Large intestine (tissue), 3 donors: ENCODE measurements around the gene NEGR1. TPM values are rescaled to one million over a fixed set of nuclear protein-coding genes. Genes with fewer than 3 reads are reported as not detected.

ENCODE experiments used
- DNase-seq, 2 donors: peaks; one replicate each; pipeline versions ENCODE4 v3.0.0 to v3.0.0-alpha.2; 2013
- H3K27ac ChIP-seq: one replicate; pipeline ENCODE4 v1.5.1; 2013; ENCODE audit warnings: low read length
- H3K27me3 ChIP-seq: 2 replicates; pipeline ENCODE4 v1.6.1; 2013; ENCODE audit warnings: low read length; ENCODE audit not compliant: control insufficient read depth, insufficient read depth
- H3K36me3 ChIP-seq: 2 replicates; pipeline ENCODE4 v1.6.1; 2013; ENCODE audit warnings: low read length; ENCODE audit not compliant: control insufficient read depth, insufficient read depth
- H3K4me1 ChIP-seq: one replicate; pipeline ENCODE4 v1.6.1; 2013; ENCODE audit warnings: low read length; ENCODE audit not compliant: control insufficient read depth, insufficient read depth
- H3K4me3 ChIP-seq: one replicate; pipeline ENCODE4 v1.5.1; 2013; ENCODE audit warnings: low read length
- H3K9me3 ChIP-seq: one replicate; pipeline ENCODE4 v1.6.1; 2013; ENCODE audit warnings: mild to moderate bottlenecking, low read depth, low read length, moderate library complexity; ENCODE audit not compliant: control insufficient read depth
- WGBS: methylation state at CpG from one replicate; pipeline ENCODE4 v1.1.5; 2013; ENCODE audit warnings: low lambda C conversion rate; ENCODE audit not compliant: insufficient coverage; 5-methylcytosine and 5-hydroxymethylcytosine counted together
- polyA plus RNA-seq: library from polyadenylated mRNA; unstranded; fragments of 120-200 nt; gene quantifications from one replicate; pipeline ENCODE4 v1.2.1, GENCODE V29; 2013

NEGR1 gene
- polyA plus RNA-seq, 1 donor = 9.9 TPM

DNA sequence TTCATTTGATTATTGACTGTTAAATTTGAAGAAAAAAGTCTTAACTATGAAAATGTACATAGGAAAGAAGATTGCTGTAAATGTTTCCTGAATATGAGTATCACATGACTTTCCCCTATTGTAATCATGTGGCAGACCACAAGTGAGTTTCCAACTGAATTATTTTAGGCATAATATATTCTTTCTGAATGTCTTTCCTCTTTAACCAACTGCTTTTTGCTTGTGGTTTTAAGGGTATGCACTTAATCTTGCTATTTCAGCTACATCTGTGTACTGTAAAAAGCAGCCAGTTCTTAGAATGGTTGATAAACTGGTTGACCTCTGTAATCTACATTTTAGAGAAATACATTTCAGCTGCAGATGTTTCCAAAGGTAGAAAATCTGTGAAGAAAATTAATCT lies 400.7 kb downstream of the NEGR1 start:
- Histone ChIP-seq H3K36me3 (no peaks in the 10 kb centered on the region), H3K27ac (no peak overlapping the region), H3K9me3 (no peaks in the 10 kb centered on the region), H3K27me3 (no peaks in the 10 kb centered on the region), H3K4me3 (no peak overlapping the region), H3K4me1 (no peaks in the 10 kb centered on the region)
- DNase-seq = no peak

DNA sequence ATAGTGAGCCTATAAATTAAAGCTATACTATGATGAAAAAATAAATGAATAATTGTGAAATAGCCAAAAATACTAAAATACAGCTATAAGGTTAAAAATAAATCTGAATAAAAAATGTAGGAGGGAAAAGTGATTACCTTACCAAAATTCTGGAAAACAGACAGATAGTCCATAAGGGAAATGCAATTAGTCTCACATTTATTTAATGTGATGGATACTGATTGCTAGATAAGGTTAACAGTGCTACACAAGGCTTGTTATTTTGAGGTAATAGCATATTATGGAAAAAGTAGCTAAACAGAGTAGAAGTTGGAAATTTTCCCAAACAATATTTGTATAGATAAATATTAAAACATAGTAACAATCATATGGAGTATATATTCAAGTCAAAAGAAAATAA lies 413.0 kb downstream of the NEGR1 start:
- Histone ChIP-seq H3K27me3 (no peaks in the 10 kb centered on the region), H3K9me3 (no peaks in the 10 kb centered on the region), H3K36me3 (no peaks in the 10 kb centered on the region), H3K4me1 (no peaks in the 10 kb centered on the region), H3K27ac (no peak overlapping the region), H3K4me3 (no peak overlapping the region)
- no peak for DNase-seq

DNA sequence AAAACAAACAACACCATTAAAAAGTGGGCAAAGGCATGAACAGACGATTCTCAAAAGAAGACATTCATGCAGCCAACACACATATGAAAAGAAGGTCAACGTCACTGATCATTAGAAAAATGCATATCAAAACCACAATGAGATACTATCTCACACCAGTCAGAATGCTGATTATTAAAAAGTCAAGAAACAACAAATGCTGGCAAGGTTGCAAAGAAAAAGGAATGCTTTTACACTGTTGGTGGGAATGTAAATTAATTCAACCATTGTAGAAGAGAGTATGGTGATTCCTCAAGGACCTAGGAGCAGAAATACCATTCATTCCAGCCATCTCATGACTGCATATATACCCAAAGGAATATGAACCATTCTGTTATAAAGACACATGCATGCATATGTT lies 419.6 kb downstream of the NEGR1 start:
- DNase-seq = no peak
- Histone ChIP-seq H3K36me3 (no peaks in the 10 kb centered on the region), H3K4me3 (no peak overlapping the region), H3K27ac (no peak overlapping the region), H3K9me3 (no peaks in the 10 kb centered on the region), H3K27me3 (no peaks in the 10 kb centered on the region), H3K4me1 (no peaks in the 10 kb centered on the region)
- 100% methylated on average over 1 of the region's 2 CpGs for WGBS

DNA sequence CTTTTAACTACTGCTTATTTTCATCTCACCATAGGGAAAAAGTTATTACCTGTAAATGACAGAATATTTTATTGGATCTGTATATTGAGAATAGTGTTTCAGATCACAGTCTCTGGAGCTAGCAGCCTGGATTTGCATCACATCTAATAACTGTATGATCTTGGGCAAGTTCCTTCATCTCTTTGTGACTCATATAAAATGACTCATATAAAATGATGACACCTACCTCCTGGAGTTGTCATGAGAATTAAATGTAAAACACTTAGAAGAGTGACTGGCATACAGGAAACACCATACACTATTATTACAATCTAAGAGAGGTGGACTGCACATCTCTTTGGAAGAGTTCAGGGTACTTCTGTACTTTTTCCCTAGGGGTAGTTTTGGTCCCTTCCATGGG lies 421.3 kb downstream of the NEGR1 start:
- DNase-seq = no peak
- no peaks in the 10 kb centered on the region for H3K27me3 ChIP-seq
- no peaks in the 10 kb centered on the region for H3K4me1 ChIP-seq
- no peak overlapping the region for H3K4me3 ChIP-seq
- no peaks in the 10 kb centered on the region for H3K36me3 ChIP-seq
- no peak overlapping the region for H3K27ac ChIP-seq
- no peaks in the 10 kb centered on the region for H3K9me3 ChIP-seq

DNA sequence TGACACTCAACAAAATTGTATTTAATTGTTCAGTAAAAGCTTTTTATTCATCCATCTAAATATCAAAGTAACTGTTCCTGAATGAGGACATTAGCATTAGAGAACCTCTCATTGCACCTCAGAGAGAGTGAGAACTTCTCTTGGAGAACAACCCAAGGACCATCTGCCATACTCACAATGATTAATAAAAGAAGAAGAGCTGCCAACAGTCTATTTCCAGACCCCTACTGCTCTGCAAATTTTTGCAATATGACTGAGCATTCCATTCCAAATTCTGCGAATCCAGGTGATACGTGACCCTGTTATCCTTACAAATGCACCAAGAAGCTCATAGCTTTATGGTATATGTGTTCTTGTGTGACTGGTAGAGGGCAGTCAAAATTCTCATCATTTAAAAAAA lies 422.5 kb downstream of the NEGR1 start:
- no peak overlapping the region for H3K4me3 ChIP-seq
- H3K4me1 ChIP-seq = no peaks in the 10 kb centered on the region
- no peaks in the 10 kb centered on the region for H3K27me3 ChIP-seq
- no peak overlapping the region for H3K27ac ChIP-seq
- DNase-seq = no peak
- H3K9me3 ChIP-seq = no peaks in the 10 kb centered on the region
- no peaks in the 10 kb centered on the region for H3K36me3 ChIP-seq
- WGBS = 80% methylated on average over 1 of the region's 2 CpGs

DNA sequence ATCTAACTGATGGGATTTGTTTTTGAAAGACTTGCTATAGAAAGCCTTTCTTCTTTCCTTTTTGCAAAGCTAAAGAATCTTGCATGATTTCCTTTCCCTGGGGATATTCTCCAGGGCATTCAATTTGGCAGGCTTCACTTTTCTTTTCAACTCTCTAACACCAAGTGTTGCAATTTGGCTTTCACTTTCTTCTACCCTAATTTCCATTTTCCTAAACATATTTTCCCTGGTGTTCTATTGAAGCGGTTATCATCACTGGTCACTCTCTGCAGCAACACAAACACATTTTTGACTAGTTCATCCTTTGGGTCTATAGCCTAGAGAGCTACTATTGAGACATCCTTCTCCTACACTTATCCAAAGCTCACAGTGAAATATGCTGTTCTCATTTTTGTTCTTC lies 424.5 kb downstream of the NEGR1 start:
- no peaks in the 10 kb centered on the region for H3K4me1 ChIP-seq
- H3K36me3 ChIP-seq = no peaks in the 10 kb centered on the region
- H3K27ac ChIP-seq = no peak overlapping the region
- 75% methylated on average over 1 of the region's 1 CpG for whole genome bisulfite sequencing
- DNase-seq = no peak
- H3K9me3 ChIP-seq = no peaks in the 10 kb centered on the region
- no peaks in the 10 kb centered on the region for H3K27me3 ChIP-seq
- no peak overlapping the region for H3K4me3 ChIP-seq

DNA sequence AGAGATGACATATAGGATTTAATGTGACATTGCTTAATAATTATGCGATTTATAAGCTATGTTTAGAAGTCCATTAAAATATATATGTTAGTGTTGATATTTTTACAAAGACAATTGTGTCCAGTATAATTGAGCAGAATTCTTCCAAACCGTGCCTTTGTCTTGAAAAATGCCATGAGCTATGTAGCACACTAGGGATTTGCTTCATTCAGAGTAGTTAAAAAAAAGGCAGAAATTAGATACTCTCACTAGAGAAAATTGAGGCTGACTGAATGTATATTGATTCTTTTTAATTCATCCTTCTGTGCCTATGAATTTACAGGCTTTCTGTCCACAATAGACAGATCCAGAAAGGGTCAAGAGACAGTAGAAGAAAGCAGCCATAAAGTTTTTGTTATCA lies 429.0 kb downstream of the NEGR1 start:
- 92% methylated on average over 2 of the region's 2 CpGs for WGBS
- no peak for DNase-seq
- Histone ChIP-seq H3K27ac (no peak overlapping the region), H3K4me1 (no peaks in the 10 kb centered on the region), H3K36me3 (no peaks in the 10 kb centered on the region), H3K4me3 (no peak overlapping the region), H3K9me3 (no peaks in the 10 kb centered on the region), H3K27me3 (no peaks in the 10 kb centered on the region)

DNA sequence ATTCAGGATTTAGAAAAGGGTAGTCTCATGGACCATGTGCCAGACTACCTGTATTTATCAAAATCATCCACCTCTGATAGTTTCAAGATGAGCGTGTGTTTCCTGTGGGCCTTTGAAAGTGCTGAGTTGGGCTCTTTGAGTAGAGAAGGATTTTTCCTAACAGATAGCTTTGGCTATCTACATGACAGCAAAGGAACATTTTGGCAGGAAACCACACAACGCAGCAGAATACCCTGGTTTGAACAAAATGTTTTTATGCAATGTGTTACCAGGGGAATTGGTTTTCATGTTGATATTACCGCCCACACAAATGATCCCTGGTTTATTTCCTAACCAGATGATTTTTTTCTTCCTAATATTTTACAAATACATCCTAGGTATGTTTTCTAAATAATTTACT lies 431.4 kb downstream of the NEGR1 start:
- no peaks in the 10 kb centered on the region for H3K4me1 ChIP-seq
- H3K9me3 ChIP-seq = no peaks in the 10 kb centered on the region
- H3K36me3 ChIP-seq = no peaks in the 10 kb centered on the region
- no peaks in the 10 kb centered on the region for H3K27me3 ChIP-seq
- DNase-seq = no peak
- WGBS = 80% methylated on average over 1 of the region's 3 CpGs
- no peak overlapping the region for H3K4me3 ChIP-seq
- H3K27ac ChIP-seq = no peak overlapping the region

DNA sequence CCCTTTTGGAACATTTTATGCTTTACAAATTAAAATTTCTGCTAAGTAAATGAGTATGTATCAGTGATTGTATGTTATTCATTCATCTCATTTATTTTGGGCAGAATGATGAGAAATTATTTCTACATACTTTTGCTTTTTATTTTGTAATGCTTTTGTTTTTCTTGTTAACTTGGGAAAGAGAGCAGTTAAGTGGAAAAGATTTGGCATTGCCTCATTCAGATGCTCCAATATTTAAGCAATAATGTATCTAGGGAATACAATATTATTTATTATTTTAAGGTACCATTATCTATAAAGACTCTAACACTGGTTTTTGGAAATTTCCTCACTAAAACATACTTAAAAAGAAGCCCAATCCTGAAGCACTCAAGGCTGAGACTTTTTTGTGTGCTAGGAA lies 431.8 kb downstream of the NEGR1 start:
- no peaks in the 10 kb centered on the region for H3K27me3 ChIP-seq
- H3K36me3 ChIP-seq = no peaks in the 10 kb centered on the region
- DNase-seq = no peak
- no peaks in the 10 kb centered on the region for H3K9me3 ChIP-seq
- H3K4me1 ChIP-seq = no peaks in the 10 kb centered on the region
- no peak overlapping the region for H3K4me3 ChIP-seq
- no peak overlapping the region for H3K27ac ChIP-seq

DNA sequence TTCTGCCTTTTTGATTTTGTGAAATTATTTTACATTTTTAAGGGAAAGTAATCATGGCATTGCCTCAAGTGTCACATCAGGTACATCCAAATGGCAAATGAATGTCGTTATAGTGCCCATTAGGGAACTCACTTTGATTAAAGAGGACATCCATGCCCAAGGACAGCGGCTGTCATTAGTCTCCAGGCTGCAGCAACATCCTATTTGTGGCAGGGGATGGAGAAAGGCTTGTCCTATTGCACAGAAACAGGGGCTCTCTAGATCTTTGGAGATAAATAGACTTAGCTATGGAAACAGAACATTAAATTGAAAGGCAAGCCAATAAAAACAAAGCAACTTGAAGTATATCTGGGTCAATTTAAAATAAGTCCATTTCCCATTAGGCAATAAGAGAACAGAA lies 439.3 kb downstream of the NEGR1 start:
- DNase-seq = no peak
- WGBS = no CpG with 5 or more reads among the region's 2 CpGs
- Histone ChIP-seq H3K9me3 (no peaks in the 10 kb centered on the region), H3K27me3 (no peaks in the 10 kb centered on the region), H3K4me3 (no peak overlapping the region), H3K36me3 (no peaks in the 10 kb centered on the region), H3K27ac (no peak overlapping the region), H3K4me1 (no peaks in the 10 kb centered on the region)

DNA sequence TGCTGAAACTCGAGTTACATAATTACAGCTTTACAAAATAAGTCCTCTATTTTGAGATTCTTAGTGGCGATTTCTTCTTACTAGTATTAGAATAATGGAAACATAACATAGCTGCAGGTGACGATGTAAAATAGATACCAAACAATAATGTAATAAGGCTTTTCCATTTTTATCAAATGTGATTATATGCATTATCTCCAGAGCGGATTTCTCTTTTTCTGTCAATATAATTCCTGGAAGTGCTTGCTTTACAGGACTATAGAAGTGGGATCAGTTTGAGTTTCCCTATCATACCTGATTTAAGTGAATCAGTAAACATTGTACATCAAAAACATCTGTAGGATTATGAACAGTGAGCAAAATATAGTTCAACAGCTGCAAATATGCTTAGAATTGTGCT lies 442.5 kb downstream of the NEGR1 start:
- no peaks in the 10 kb centered on the region for H3K4me1 ChIP-seq
- no peak overlapping the region for H3K27ac ChIP-seq
- H3K27me3 ChIP-seq = no peaks in the 10 kb centered on the region
- no peak overlapping the region for H3K4me3 ChIP-seq
- H3K9me3 ChIP-seq = no peaks in the 10 kb centered on the region
- H3K36me3 ChIP-seq = no peaks in the 10 kb centered on the region
- 81% methylated on average over 4 of the region's 4 CpGs for WGBS
- no peak for DNase-seq

DNA sequence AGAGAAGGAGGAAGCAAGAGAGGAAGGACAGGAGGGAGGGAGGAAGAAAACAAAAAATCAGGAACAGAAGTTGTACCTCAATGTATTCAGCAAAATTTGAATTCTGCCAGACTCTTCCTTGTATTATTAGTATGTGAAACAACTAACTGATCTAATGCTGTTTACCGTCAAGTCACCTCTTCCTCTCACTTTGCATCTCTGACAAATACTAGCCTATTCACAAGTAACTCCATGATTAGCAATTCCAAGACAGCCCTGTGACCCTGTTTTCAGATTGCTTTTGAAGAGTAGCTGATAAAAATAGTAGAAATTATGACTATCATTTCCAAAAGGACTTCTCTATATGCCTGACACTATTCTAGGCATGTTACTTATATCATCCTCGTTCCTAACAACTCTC lies 445.4 kb downstream of the NEGR1 start:
- Histone ChIP-seq H3K4me1 (no peaks in the 10 kb centered on the region), H3K36me3 (no peaks in the 10 kb centered on the region), H3K27ac (no peak overlapping the region), H3K9me3 (no peaks in the 10 kb centered on the region), H3K27me3 (no peaks in the 10 kb centered on the region), H3K4me3 (no peak overlapping the region)
- 75% methylated on average over 2 of the region's 2 CpGs for WGBS
- DNase-seq = no peak
